ENCODE results near the gene USP7. TPM values are rescaled to one million over a fixed set of nuclear protein-coding genes. Genes with fewer than 3 reads are reported as not detected.

Gene USP7
- total RNA-seq, 1 experiment from 2014 or later = 125 TPM

DNA sequence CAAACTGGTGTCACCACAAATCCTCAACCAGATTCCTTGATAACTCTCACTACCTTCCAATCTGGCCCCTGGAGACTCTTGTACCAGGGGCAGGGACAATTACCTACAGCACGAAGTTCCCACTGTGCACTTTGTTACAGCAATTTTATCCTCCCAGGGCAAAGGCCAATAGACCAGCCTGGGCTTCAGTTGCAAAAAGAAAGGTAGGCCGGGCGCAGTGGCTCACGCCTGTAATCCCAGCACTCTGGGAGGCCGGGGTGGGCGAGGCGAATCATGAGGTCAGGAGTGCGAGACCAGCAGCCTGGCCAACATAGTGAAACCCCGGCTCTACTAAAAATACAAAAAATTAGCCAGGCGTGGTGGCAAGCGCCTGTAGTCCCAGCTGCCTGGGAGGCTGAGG lies 36.9 kb downstream of the USP7 start:
- in situ Hi-C loops (cut with HindIII; ENCODE audit: low pct_unique_long_range_greater_than_20kb, low sequenced_read_pairs) = no loop called here
- Histone ChIP-seq H3K4me1 (ENCODE audit: control insufficient read depth, insufficient read depth, low read length) (no peaks in the 10 kb centered on the region), H3K27ac (ENCODE audit: low read length) (no peak overlapping the region), H3K9me3 (ENCODE audit: control insufficient read depth, insufficient read depth, low read depth, low read length) (no peaks in the 10 kb centered on the region), H3K4me3 (ENCODE audit: low read depth in 2 of 2, low read length in 2 of 2) (no peak overlapping the region), H3K27me3 (ENCODE audit: control insufficient read depth, insufficient read depth, low read length) (no peaks in the 10 kb centered on the region), H3K36me3 (ENCODE audit: control insufficient read depth, insufficient read depth, low read length) (peaks cover 6% of the 10 kb centered on the region)
- ChIA-PET CTCF (no interaction called here), POLR2A (no interaction called here)
- TF ChIP-seq POLR2AphosphoS5 (IDR thresholded peaks at IDR 0.05; ENCODE audit: low read depth, low read length) (no peak), TCF7L2 (IDR thresholded peaks at IDR 0.05; ENCODE audit: low read depth, low read length) (no peak), SIN3A (IDR thresholded peaks at IDR 0.05; ENCODE audit: borderline replicate concordance, insufficient read depth, low read depth, low read length) (no peak)
- TF ChIP-seq, protein P1, sequence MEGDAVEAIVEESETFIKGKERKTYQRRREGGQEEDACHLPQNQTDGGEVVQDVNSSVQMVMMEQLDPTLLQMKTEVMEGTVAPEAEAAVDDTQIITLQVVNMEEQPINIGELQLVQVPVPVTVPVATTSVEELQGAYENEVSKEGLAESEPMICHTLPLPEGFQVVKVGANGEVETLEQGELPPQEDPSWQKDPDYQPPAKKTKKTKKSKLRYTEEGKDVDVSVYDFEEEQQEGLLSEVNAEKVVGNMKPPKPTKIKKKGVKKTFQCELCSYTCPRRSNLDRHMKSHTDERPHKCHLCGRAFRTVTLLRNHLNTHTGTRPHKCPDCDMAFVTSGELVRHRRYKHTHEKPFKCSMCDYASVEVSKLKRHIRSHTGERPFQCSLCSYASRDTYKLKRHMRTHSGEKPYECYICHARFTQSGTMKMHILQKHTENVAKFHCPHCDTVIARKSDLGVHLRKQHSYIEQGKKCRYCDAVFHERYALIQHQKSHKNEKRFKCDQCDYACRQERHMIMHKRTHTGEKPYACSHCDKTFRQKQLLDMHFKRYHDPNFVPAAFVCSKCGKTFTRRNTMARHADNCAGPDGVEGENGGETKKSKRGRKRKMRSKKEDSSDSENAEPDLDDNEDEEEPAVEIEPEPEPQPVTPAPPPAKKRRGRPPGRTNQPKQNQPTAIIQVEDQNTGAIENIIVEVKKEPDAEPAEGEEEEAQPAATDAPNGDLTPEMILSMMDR (IDR thresholded peaks at IDR 0.05) = no peak
- TF ChIP-seq, protein P2, sequence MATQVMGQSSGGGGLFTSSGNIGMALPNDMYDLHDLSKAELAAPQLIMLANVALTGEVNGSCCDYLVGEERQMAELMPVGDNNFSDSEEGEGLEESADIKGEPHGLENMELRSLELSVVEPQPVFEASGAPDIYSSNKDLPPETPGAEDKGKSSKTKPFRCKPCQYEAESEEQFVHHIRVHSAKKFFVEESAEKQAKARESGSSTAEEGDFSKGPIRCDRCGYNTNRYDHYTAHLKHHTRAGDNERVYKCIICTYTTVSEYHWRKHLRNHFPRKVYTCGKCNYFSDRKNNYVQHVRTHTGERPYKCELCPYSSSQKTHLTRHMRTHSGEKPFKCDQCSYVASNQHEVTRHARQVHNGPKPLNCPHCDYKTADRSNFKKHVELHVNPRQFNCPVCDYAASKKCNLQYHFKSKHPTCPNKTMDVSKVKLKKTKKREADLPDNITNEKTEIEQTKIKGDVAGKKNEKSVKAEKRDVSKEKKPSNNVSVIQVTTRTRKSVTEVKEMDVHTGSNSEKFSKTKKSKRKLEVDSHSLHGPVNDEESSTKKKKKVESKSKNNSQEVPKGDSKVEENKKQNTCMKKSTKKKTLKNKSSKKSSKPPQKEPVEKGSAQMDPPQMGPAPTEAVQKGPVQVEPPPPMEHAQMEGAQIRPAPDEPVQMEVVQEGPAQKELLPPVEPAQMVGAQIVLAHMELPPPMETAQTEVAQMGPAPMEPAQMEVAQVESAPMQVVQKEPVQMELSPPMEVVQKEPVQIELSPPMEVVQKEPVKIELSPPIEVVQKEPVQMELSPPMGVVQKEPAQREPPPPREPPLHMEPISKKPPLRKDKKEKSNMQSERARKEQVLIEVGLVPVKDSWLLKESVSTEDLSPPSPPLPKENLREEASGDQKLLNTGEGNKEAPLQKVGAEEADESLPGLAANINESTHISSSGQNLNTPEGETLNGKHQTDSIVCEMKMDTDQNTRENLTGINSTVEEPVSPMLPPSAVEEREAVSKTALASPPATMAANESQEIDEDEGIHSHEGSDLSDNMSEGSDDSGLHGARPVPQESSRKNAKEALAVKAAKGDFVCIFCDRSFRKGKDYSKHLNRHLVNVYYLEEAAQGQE (IDR thresholded peaks at IDR 0.05; ENCODE audit: insufficient read depth in 1 of 2, low read depth in 2 of 2, low read length in 1 of 2) = no peak
- intact Hi-C loops (cut with micrococcal nuclease; ENCODE audit: unreplicated experiment) = no loop called here
- DNase-seq (ENCODE audit: low read depth, low spot score) (no peak), ATAC-seq (no peak)
- BruUV-seq (replicated peaks) = no TSS peak

DNA sequence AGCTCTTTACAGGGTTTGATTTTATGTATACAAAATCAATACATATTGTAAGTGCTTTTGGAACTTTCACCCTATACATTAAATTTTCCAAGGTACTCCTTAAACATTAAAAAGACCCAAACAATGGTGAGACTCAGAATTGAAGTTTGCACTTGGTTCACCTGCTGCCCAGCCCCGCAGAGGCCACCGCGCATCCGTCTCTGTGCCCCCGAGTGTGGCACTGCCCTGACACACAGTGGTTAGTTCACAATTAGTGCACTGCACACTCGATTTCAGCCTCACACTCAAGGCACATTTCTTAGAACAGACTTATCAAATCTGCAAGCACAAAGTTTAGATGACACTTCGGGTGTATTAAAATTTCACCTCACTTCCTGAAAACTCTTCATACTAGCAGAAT lies 38.3 kb downstream of the USP7 start:
- DNase-seq (ENCODE audit: low read depth, low spot score) (no peak), ATAC-seq (no peak)
- in situ Hi-C loops (cut with HindIII; ENCODE audit: low pct_unique_long_range_greater_than_20kb, low sequenced_read_pairs) (no loop called here), intact Hi-C loops (cut with micrococcal nuclease; ENCODE audit: unreplicated experiment) (no loop called here)
- ChIA-PET CTCF (no interaction called here), POLR2A (no interaction called here)
- Histone ChIP-seq H3K27me3 (ENCODE audit: control insufficient read depth, insufficient read depth, low read length) (no peaks in the 10 kb centered on the region), H3K27ac (ENCODE audit: low read length) (no peak overlapping the region), H3K4me1 (ENCODE audit: control insufficient read depth, insufficient read depth, low read length) (no peaks in the 10 kb centered on the region), H3K4me3 (ENCODE audit: low read depth in 2 of 2, low read length in 2 of 2) (no peak overlapping the region), H3K9me3 (ENCODE audit: control insufficient read depth, insufficient read depth, low read depth, low read length) (no peaks in the 10 kb centered on the region), H3K36me3 (ENCODE audit: control insufficient read depth, insufficient read depth, low read length) (peaks cover 14% of the 10 kb centered on the region)
- no TSS peak for BruUV-seq (replicated peaks)
- TF ChIP-seq SIN3A (IDR thresholded peaks at IDR 0.05; ENCODE audit: borderline replicate concordance, insufficient read depth, low read depth, low read length) (no peak), POLR2AphosphoS5 (IDR thresholded peaks at IDR 0.05; ENCODE audit: low read depth, low read length) (no peak), TCF7L2 (IDR thresholded peaks at IDR 0.05; ENCODE audit: low read depth, low read length) (no peak)
- TF ChIP-seq, protein P1 (IDR thresholded peaks at IDR 0.05) = no peak
- TF ChIP-seq, protein P2 (IDR thresholded peaks at IDR 0.05; ENCODE audit: insufficient read depth in 1 of 2, low read depth in 2 of 2, low read length in 1 of 2) = no peak

Data from Panc1 (cell line).